ENCODE data around the gene SIRT2.
"Not testable (repeated sequence)": the region's sequence is repeated elsewhere in the genome, so short reads cannot be mapped to it uniquely, and the experiment has no call there.

The SIRT2 gene

DNA sequence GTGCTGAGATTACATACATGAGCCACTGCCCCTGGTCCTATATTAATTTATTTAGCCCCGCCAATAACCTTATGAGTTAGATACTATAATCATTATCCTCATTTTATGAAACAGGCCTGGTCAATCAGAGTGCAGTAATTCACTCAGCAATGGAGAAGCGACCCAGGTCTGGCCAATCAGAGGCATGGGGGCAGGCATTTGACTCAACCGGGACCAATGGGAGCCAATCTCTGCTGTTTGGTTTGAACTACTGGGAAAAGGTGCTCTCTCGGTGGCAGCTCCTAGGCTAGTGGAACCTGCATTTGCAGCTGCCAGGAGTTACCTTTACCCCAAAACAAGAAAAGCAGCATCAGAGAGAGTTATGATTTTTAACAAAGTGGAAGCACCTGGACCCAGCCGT, 6.6 kb downstream of the SIRT2 start:
- no peak for DNase-seq

DNA sequence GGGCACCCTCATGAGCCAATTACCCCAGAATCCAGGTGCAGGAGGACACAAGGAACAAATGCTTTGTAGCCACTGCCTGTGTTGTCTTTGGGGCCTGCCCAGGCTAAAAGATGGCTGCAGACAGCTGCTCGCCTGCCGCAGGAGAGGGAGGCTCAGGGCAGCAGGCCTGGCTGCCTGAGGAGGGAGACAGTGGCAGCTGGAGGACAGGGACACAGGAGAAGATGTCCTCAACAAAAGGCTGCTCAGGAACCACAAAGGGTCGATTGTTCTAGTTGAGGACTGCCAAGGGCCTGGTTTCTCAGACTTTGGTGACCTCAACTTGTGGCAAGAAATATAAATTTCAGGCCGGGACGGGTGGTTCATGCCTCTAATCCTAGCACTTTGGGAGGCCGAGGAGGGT, 7.6 kb downstream of the SIRT2 start:
- DNase-seq, result no peak

DNA sequence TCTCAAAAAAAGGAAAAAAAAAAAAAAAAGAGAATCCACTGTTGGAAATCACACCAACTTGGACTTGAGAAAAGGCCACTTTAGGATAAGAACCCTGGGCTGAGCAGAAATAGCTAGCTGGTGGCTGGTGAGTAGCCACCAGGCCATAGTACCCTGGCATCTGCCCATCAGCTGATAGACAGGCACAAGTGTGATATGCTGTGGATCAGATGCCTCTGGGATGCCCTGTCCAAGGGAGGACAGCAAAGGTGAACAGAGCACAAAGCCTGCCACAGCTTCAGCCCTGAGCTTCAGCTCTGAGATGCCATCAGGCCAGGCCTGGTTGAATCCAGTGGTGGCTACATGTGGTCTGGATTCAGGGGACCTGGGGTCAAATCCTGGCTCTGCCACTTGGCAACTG, 8.7 kb downstream of the SIRT2 start:
- no peak for DNase-seq

DNA sequence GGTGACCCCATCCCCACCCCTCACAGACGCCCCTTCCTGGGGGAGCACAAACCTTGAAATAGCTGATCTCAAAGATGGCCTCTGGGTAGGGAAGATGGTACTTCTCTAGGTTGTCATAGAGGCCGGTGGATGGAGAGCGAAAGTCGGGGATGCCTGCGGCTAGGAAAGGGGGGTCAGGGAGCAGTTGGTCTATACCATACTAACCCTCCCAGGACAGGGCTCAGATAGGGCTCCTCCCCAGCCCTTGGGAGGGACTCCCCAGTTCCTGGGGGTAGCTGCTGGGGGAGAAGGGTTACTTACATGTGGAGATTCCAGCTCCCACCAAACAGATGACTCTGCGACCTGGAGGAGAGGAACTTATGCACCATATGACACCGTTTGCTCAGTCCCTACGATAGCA, 9.6 kb downstream of the SIRT2 start:
- DNase-seq, result no peak

DNA sequence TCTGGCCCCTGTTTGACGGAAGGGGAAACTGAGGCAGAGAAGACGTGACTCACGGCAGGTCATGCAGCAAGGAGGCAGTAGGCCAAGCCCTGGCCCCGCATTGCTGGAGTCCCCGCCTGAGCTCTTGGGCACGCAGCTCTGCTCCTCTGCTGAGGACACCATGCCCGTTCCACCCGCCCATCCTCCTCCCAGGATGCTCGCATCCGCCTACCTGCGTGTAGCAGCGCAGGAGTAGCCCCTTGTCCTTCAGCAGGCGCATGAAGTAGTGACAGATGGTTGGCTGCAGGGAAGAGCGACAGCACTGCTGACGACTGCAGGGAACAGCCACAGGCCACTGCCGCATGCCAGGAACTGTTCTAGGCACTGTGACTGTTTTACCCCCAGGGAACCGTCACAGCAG, 10.5 kb downstream of the SIRT2 start:
- no peak for DNase-seq

DNA sequence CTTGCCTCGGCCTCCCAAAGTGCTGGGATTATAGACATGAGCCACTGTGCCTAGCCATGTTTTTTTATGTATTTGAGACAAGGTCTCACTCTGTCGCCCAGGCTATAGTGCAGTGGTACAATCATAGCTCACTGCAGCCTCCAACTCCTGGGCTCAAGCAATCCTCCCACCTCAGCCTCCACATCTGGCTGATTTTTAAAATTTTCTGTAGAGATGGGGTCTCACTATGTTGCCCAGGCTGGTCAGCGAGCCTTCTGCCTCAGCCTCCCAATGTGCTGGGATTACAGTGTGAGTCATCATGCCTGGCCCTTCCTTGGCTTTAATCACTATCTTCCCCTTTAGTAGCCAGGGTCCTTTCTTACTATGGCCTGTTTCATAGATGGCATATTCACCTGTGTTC, 14.7 kb downstream of the SIRT2 start:
- peak; percentile 9 for DNase-seq

DNA sequence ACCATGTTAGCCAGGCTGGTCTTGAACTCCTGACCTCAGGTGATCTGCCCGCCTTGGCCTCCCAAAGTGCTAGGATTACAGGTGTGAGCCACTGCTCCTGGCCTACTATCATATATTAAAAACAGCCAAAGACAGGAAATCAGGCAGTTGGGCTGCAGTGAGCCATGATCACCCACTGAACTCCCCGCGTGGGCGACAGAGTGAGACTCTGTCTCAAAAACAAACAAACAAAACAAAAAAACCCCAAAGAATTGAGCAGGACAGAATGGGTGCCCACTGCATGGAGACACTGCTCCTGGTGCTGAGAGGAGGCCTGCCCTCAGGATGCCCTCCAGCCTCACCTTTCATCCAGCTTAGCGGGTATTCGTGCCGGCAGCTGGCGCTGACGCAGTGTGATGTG, 16.1 kb downstream of the SIRT2 start:
- DNase-seq, result no peak

DNA sequence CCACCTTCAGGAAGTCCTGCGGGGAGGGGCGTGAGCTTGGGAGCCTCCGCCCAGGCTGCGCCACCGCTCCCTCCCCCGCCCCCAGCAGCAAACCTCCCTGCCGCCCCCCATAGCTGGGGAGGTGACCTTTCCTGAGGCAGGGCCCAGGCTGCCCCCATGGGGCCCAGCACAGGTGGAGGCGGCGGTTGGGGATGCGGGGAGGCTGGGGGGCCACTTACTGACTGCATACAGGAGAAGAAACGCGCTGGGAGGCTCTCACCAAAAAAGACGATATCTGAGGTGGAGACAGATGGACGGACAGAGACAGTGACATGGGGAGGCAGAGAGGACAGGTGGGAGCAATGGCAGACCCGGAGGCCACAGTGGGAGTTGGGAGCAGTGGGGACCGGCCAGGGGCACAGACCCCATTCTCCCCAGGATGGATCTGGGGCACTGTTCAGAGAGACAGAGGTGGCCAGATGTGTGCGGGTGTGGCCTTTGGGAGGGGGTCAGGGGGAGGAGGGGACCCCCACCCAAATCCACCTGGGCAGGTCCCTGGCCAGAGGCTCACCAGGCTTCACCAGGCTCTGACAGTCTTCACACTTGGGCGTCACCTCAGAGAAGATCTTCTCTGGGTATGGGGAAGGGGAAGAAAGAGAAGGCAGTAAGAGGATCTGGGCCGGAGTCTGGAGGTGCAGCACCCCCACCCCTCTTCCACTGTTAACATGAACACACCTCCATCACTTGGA, 18.4 kb downstream of the SIRT2 start:
- no peak for DNase-seq

DNA sequence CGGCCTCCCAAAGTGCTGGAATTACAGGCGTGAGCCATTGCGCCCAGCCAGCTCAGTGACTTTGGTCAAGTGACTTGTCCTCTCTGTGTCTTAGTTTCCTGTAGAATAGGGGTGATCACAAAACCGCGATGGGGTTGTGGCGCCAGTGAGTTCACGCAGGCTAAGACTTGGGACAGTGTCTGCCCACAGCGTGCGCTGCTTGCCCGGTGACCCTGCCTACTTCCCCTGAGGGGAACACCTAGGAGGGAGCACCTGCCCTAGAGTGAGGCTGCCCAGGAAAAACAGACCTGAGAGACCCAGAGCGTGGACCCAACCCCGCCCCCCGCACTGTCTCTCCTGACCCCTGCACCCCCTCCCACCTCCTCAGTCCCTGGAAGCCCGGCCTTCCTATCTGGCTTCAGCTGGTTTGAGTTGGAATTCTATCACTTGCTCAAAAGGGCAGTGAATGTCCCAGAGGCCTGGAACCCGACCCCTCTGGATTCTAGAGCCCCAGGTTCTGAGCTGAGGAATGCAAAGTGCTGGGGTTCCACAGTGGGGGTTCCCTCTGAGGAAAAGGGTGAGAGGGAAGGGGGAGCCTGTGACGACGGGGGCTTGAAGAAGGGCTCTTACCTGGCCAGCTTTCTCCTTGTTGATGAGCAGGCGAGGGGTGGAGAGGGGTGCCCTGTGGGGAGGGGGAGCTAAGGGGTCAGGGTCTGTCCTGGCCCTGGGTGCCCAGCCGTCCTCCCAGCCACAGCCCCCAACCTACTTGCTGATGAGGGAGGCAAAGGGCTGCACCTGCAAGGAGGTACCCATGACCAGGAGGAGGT, 19.1 kb downstream of the SIRT2 start:
- DNase-seq, result no peak

DNA sequence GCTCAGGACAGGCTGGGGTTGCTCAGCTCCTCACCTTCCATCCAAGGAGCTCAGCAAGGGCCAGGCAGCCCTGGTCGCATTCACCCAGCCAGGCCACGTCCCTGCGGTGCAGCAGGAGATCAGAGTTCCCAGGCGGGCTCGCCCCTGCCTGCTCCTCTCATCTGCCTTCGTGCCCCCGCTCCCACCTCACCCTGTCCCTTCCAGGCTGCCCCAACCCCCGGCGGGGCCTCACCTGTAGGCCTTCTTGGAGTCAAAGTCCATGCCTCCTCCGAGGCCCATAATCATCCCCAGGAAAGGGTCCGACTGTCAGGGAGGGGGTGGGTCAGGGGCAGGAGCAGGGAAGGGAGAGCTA, 20.0 kb downstream of the SIRT2 start:
- no peak for DNase-seq

DNA sequence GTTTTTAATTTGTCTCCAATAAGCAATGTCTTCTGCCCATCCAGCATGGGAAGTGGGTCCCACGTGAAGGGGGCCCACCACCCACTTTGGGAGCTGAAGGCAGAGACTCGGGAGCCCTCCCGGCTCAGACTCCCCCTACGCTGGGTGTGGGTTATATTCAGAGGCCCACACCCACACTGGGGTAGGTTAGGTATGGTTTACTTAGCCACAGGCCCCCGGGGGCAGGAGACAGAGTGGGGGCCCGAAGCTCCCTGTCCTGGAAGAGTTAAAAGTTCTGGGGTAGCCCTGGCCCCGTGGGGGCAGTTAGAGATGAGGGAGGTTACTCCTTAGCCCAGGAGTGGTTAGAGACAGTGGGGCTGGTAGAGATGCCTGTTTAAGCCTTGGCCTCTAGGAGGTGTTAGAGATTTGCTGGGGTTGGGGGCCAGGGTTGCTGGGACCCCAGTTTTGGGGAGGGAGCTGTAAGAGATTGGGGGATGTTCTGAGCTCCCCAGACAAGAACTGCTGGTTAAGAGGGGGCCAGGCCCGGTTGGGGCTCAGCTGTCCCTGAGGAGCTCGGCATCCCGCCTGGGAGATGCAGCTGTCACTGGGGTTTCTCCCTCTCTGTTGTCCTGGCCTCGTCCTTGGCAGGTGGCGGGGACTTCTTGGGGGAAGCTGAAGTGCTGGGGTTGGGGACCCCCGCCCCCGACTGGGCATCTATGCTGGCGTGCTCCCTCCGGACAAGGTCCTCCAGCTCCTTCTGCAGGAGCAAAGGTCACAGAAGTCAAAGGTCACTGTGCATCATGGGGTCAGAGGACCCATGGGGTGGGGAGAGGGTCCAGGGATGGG, 20.6 kb downstream of the SIRT2 start:
- DNase-seq, result no peak

DNA sequence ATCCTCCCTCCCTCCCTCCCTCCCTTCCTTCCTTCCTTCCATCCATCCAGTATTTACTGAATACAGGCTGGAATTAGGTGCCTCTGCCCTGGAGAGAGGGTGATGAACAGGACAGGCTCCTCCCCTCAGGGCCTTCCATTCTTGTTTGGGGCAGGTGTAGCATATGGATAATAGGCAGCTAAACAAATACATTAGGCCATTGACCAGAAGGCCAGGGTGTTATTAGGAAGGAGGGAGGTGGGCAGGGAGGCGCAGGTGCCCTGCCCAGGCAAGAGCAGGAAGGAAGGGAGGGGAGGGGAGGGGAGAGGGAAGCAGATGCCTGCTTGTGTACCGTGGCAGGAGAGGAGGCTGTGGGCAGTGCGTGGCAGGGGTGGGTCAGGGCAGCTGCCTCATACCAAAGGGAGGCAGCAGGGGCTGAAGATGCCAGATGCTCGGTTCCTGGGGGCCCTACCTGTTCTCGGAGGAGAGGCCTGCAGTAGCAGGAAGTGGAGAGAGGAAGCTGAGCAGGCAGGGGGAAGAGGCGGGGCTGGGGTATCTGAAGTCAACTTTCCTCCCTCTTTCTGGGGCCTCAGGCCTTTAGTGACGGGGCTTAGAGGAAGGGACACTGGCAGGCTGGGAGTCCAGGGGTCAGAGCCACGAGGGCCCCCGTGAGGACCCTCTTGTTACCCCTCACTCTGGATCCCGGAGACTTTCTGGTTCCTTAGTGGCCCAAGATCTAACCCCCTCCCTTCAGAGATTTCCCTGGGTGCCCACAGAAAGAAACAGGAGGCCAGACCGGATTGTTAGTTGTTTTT, 21.4 kb downstream of the SIRT2 start, which contains the start of gene RINL:
Gene RINL (minus strand): TSS at position 495 of the 794 bp plus-strand sequence. CDS start 1,533 bp downstream, outside the sequence.
- peak; percentile 84 for DNase-seq

DNA sequence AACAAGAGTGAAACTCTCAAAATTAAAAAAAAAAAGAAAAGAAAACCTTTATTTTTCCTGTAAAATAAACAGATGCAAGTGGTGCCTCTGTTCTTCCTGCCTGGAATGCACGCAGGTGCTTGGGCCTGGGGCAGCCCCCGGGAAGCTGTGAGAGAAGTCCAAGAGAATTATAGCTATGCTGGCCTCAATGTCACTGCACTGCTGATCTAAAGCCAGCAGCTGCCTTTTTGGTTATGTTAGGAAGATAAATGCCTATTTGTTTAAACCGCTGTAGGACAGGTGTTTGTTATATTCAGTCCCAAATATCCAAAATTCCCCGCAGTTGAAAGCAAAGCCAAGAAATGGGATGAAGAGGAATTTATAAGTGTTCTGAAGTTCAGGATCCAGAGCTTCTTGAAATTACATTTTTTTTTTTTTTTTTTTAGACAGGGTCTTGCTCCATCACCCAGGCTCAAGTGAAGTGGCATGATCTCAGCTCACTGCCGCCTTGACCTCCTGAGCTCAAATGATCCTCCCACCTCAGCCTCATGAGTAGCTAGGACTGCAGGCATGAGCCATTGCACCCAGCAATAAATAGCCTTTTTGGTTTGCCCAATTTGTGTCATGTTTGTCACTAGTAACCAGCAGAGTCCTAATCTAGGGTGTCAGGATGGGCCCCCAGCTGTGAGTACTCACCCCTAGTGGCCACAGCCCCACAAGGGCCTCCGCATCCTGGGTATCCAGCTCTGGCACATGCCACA, 23.6 kb downstream of the SIRT2 start:
- DNase-seq, result no peak

DNA sequence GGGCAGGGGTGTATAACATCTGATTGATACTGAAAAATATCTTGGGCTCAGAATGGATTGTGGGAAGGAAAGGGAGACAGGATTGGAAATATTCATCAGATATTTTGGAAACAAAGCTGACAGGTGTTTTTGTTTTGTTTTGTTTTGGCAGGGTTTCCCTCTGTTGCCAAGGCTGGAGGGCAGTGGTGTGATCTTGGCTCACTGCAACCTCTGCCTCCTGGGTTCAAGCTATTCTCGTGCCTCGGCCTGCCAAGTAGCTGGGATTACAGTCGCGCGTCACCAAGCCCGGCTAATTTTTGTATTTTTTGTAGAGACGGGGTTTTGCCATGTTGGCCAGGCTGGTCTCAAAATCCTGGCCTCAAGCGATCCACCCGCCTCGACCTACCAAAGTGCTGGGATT, 26.0 kb downstream of the SIRT2 start:
- DNase-seq, result not testable (repeated sequence)

DNA sequence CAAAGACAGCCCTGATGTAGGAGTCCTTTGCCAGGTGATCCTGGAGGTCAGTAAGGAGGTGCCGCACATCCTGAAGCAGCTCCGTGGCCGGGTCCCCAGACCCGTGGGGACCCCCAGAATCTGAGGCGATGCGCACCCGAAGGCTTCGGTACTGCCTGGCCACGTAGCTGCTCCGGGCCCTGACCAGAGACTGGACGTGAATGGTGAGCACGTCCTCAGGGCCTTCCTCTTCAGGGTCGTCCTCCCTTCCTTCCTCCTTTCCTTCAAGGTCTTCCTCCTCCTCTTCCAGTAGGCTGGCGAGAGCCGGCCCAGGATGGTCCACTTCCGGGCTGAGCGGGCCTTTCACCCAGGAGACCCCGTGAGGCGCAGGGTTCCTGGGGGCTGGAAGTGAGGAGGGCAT, 28.8 kb downstream of the SIRT2 start:
- DNase-seq, result no peak

DNA sequence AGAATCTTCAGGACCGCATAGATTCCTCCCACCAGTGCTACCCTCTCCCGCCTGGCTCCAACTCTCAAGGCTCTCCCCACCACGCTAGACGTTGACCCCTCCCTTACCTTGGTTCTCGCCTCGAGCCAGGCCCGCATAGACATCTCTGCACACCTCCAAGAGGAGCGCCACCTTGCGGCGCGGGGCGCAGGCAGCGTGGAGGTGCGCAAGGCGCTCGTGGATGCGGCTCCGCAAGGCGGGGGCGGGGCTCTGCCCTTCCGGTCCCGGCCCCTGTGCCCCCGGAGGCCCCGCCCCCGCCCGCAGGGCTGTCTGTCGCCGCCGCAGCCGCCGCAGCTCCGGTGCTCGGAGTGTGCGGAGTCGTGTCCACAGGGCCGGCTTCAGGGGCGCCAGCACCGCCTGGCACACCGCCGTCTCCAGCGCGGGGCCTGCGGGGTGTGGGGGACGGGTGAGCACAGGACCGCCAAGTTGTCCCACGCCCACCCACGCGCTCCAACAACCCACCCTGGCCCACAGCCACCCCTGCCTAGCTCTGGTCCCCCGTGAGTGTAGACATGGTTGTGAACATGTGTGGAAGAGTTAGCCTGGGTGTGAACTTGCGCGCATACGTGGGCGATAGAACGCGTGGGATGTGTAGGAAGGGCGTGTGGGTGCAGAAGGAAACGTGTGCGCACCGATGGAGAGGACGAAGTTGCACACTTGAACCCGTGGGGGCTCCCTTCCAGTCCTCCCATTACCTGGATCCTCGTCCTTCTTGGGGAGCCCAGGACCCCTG, 29.4 kb downstream of the SIRT2 start:
- no peak for DNase-seq

DNA sequence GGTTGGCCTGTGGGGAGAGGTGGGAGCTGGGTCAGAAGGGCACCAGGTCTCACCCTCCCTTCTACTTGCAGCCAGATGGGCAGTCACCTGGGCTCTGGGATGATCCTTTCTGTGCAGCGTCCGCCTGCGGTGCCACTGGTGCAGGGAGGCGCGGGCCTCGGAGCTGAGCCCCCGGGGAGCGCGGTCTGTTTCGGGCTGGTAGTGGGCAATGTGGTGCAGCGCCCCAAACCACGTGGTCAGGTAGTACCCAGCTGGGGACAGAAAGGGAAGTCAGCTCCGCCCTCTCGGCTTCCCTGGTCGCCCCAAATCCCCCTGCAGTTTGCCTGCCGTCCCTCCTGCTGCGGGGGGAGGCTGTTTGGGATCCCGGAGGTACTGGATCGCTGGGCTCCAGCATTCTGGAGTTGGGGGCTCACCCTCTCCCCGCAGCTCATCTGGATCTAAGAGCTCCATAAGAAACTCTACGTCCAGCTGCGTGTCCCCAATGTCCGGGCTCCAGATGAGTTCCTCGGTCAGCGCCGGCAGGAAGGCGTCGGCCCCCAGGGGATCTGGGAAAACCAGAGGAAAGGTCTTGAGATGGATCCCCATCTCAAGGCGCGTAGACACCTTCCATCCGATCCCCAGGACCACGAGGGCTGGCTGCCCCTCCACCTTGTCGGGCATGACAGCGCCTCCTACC, 30.1 kb downstream of the SIRT2 start:
- DNase-seq, result no peak

DNA sequence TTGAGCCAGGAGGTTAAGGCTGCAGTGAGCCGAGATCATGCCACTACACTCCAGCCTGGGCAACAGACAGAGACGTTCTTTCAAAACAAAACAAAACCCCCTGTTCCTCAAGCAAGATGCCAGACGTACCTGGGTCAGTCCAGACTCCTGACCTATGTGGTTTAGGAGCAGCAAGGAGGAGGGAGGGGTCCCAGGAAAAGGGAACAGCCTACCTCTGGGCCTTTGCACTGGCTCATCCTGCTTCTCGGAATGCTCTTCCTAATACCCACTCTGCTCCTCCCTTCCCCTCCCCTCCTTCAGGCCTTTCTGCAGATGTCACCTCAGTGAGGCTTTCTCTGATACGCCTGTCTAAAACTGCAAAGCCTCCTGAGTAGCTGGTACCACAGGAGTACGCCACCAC, 30.9 kb downstream of the SIRT2 start:
- DNase-seq, result no peak

DNA sequence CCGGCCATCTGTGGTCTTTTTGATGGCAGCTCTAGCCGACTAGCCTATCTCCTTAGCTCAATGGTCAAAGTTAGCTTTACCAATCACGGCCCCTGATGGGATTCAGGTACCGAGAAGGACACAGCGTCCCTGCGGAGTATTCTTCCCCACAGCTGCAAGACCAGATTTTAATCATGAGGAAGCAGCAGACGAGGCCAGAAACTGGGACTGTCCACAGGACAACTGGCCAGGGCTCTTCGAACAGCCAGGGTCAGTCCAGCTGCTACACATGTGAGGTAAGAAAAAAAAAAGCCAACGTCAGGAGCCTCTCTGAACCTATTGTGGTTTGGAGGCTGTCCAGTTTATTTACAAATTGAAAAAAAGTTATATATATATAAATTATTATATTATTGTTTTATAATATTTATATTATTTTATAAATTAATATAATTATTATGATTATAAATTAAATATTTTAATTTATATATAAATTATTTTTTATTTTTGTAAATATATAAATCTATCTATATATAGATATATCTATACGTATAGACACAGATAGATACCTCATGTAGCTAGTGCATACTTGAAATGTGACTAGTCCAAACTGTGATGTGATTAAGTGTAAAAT, 32.1 kb downstream of the SIRT2 start:
- no peak for DNase-seq
